H1 (cell line): ENCODE measurements around the gene MAGI2. TPM values are rescaled to one million over a fixed set of nuclear protein-coding genes. Genes with fewer than 3 reads are reported as not detected.

ENCODE experiments used
- CTCF ChIA-PET: fragments of 300-600 bp; sonication (Branson Sonifier 250); formaldehyde crosslinking; loops from one replicate; lab custom pipeline; 2021; ENCODE audit not compliant: partially characterized antibody; lab: Charles Lee
- POLR2A ChIA-PET: fragments of 300-600 bp; sonication (Branson Sonifier 250); formaldehyde crosslinking; loops from one replicate; lab custom pipeline; 2021; ENCODE audit warnings: inconsistent platforms; ENCODE audit not compliant: partially characterized antibody; lab: Charles Lee
- DNase-seq, 2 experiments: peaks; one replicate each; pipeline versions ENCODE4 v3.0.0 to v3.0.0-alpha.2; 2010 to 2022; ENCODE audit warnings: low spot score in 2 of 2, low read depth in 1 of 2, mixed read lengths in 1 of 2
- FAIRE-seq: peaks from 2 replicates; lab custom pipeline; 2011; peaks lifted over from hg19 to GRCh38; lab: Jason Lieb, UNC
- H2AFZ ChIP-seq: 2 replicates; pipeline ENCODE4 v1.8.1; 2012; ENCODE audit warnings: low read length, inconsistent platforms
- H2AK5ac ChIP-seq: 2 replicates; pipeline ENCODE4 v1.6.1; 2013; ENCODE audit warnings: low read depth, low read length
- H2BK120ac ChIP-seq: replicated peaks from 2 replicates; pipeline ENCODE3; 2013; ENCODE audit warnings: low read depth, low read length, inconsistent platforms
- H2BK12ac ChIP-seq: 2 replicates; pipeline ENCODE4 v1.6.1; 2013; ENCODE audit warnings: low read depth, low read length
- H2BK15ac ChIP-seq: 2 replicates; pipeline ENCODE4 v1.6.1; 2013; ENCODE audit warnings: low read length
- H2BK20ac ChIP-seq: 2 replicates; pipeline ENCODE4 v1.6.1; 2013; ENCODE audit warnings: low read length
- H2BK5ac ChIP-seq: 2 replicates; pipeline ENCODE4 v1.6.1; 2013; ENCODE audit warnings: low read depth, low read length
- H3K14ac ChIP-seq: 2 replicates; pipeline ENCODE4 v1.6.1; 2013; ENCODE audit warnings: inconsistent platforms; ENCODE audit not compliant: insufficient read length
- H3K18ac ChIP-seq: 2 replicates; pipeline ENCODE4 v1.6.1; 2013; ENCODE audit warnings: low read length; ENCODE audit errors: extremely low read depth
- H3K23ac ChIP-seq: 2 replicates; pipeline ENCODE4 v1.6.1; 2013; ENCODE audit warnings: inconsistent platforms; ENCODE audit not compliant: insufficient read length
- H3K23me2 ChIP-seq: 2 replicates; pipeline ENCODE4 v1.6.1; 2013; ENCODE audit warnings: low read depth, low read length
- H3K27ac ChIP-seq: 2 replicates; pipeline ENCODE4 v1.6.1; 2011; ENCODE audit warnings: low read depth, low read length, inconsistent platforms
- H3K27me3 ChIP-seq, 4 experiments: replicated peaks in 1 of 4; 1 replicate in 1 of 4; 2 replicates in 3 of 4; pipeline versions ENCODE4 v1.6.1 to v1.8.1; 2011 to 2013; ENCODE audit warnings: low read length in 3 of 4, mild to moderate bottlenecking in 3 of 4, inconsistent platforms in 2 of 4, mixed read lengths in 2 of 4, moderate library complexity in 1 of 4; ENCODE audit not compliant: control insufficient read depth in 3 of 4, insufficient read depth in 3 of 4; ENCODE audit errors: extremely low read depth in 1 of 4
- H3K36me3 ChIP-seq, 4 experiments: 2 replicates each; pipeline versions ENCODE4 v1.6.1 to v1.8.1; 2011 to 2013; ENCODE audit warnings: mild to moderate bottlenecking in 4 of 4, low read length in 3 of 4, moderate library complexity in 2 of 4, control low read depth in 1 of 4, inconsistent platforms in 1 of 4; ENCODE audit not compliant: insufficient read depth in 4 of 4, control insufficient read depth in 2 of 4
- H3K4ac ChIP-seq: replicated peaks from 2 replicates; pipeline ENCODE3; 2013; ENCODE audit warnings: low read length, low read depth, mixed read lengths, inconsistent platforms; ENCODE audit not compliant: insufficient read length
- H3K4me1 ChIP-seq, 4 experiments: replicated peaks in 1 of 4; 1 replicate in 1 of 4; 2 replicates in 3 of 4; pipeline versions ENCODE4 v1.6.1 to v1.8.1; 2011 to 2013; ENCODE audit warnings: low read length in 3 of 4, inconsistent platforms in 2 of 4, mixed read lengths in 1 of 4; ENCODE audit not compliant: insufficient read depth in 4 of 4, control insufficient read depth in 3 of 4
- H3K4me2 ChIP-seq, 2 experiments: 2 replicates each; pipeline versions ENCODE4 v1.6.1 to v1.8.1; 2011 to 2013; ENCODE audit warnings: low read depth in 2 of 2, low read length in 2 of 2, control low read depth in 1 of 2, inconsistent platforms in 1 of 2, mild to moderate bottlenecking in 1 of 2; ENCODE audit not compliant: insufficient read depth in 1 of 2
- H3K4me3 ChIP-seq, 4 experiments: fragments of 200-600, 300-600 bp in 1 of 4; sonication (generic), shearing (Covaris generic), sonication (Bioruptor Twin) in 1 of 4; 2 replicates each; pipeline versions ENCODE4 v1.5.1 to v1.8.1; 2011 to 2016; ENCODE audit warnings: low read length in 4 of 4, low read depth in 3 of 4, control low read depth in 2 of 4, inconsistent platforms in 2 of 4, mild to moderate bottlenecking in 2 of 4, mixed read lengths in 1 of 4, moderate library complexity in 1 of 4; ENCODE audit not compliant: insufficient read depth in 2 of 4; ENCODE audit errors: extremely low read depth in 1 of 4
- H3K56ac ChIP-seq: replicated peaks from 2 replicates; pipeline ENCODE3; 2013; ENCODE audit warnings: low read depth, mild to moderate bottlenecking, mixed read lengths, low read length, inconsistent platforms; ENCODE audit not compliant: insufficient read length
- H3K79me1 ChIP-seq: 2 replicates; pipeline ENCODE4 v1.6.1; 2013; ENCODE audit warnings: low read depth, low read length, control low read depth
- H3K79me2 ChIP-seq, 2 experiments: 2 replicates each; pipeline versions ENCODE4 v1.6.1 to v1.8.1; 2012 to 2013; ENCODE audit warnings: low read length in 2 of 2, mild to moderate bottlenecking in 2 of 2, inconsistent platforms in 1 of 2; ENCODE audit not compliant: insufficient read depth in 2 of 2, control insufficient read depth in 1 of 2
- H3K9ac ChIP-seq, 4 experiments: replicated peaks in 1 of 4; 1 replicate in 1 of 4; 2 replicates in 3 of 4; pipeline versions ENCODE4 v1.6.1 to v1.8.1; 2011 to 2013; ENCODE audit warnings: low read depth in 3 of 4, low read length in 3 of 4, control low read depth in 2 of 4, mild to moderate bottlenecking in 2 of 4, moderate library complexity in 2 of 4, inconsistent platforms in 1 of 4; ENCODE audit errors: extremely low read depth in 1 of 4
- H3K9me3 ChIP-seq, 2 experiments: 2 replicates each; pipeline versions ENCODE4 v1.6.1 to v1.8.1; 2012 to 2013; ENCODE audit warnings: mild to moderate bottlenecking in 2 of 2, moderate library complexity in 2 of 2, control low read depth in 1 of 2, inconsistent platforms in 1 of 2, low read depth in 1 of 2, low read length in 1 of 2, mixed read lengths in 1 of 2; ENCODE audit not compliant: insufficient read depth in 2 of 2
- H4K20me1 ChIP-seq, 2 experiments: replicated peaks in 1 of 2; 2 replicates each; pipeline versions ENCODE3 to v1.8.1; 2011 to 2013; ENCODE audit warnings: inconsistent platforms in 2 of 2, low read length in 2 of 2, mild to moderate bottlenecking in 1 of 2; ENCODE audit not compliant: insufficient read depth in 2 of 2, control insufficient read depth in 1 of 2
- H4K5ac ChIP-seq: 2 replicates; pipeline ENCODE4 v1.6.1; 2013; ENCODE audit warnings: low read length, low read depth, mixed read lengths, inconsistent platforms; ENCODE audit not compliant: insufficient read length
- H4K8ac ChIP-seq: 2 replicates; pipeline ENCODE4 v1.8.0; 2013; ENCODE audit warnings: mild to moderate bottlenecking, moderate library complexity, low read length, inconsistent platforms; ENCODE audit not compliant: insufficient read depth; ENCODE audit errors: extremely low read depth
- H4K91ac ChIP-seq: replicated peaks from 2 replicates; pipeline ENCODE3; 2013; ENCODE audit warnings: low read length, mixed read lengths, inconsistent platforms; ENCODE audit not compliant: insufficient read length
- ASH2L ChIP-seq: fragments of 200-600, 300-600 bp; sonication (generic); IDR thresholded peaks from one replicate; pipeline ENCODE4 v1.7.1; 2017; ENCODE audit warnings: low read length
- BCL11A ChIP-seq, 2 experiments: IDR thresholded peaks; one replicate each; pipeline ENCODE4 v1.6.1; 2011; ENCODE audit warnings: low read depth in 2 of 2, low read length in 2 of 2, mild to moderate bottlenecking in 2 of 2
- BRCA1 ChIP-seq: IDR thresholded peaks from 2 replicates; pipeline ENCODE4 v1.6.1; 2012; ENCODE audit warnings: low read depth, low read length, improper control_type of control experiment
- CBX5 ChIP-seq: fragments of 300-800, 300-1000 bp; sonication (generic); IDR thresholded peaks from 2 replicates; pipeline ENCODE4 v1.7.1; 2016; ENCODE audit warnings: antibody characterized with exemption, low read length, low read depth
- CBX8 ChIP-seq: fragments of 300-800, 300-1000 bp; sonication (generic); IDR thresholded peaks from 2 replicates; pipeline ENCODE4 v1.7.1; 2016; ENCODE audit warnings: low read depth, low read length, borderline replicate concordance
- E2F6 ChIP-seq: IDR thresholded peaks from 2 replicates; pipeline ENCODE4 v1.6.1; 2012; ENCODE audit warnings: inconsistent platforms
- FOSL1 ChIP-seq: IDR thresholded peaks from 2 replicates; pipeline ENCODE4 v1.6.1; 2011; ENCODE audit warnings: mild to moderate bottlenecking, low read depth, low read length, moderate library complexity; ENCODE audit not compliant: insufficient read depth
- KDM5A ChIP-seq: fragments of 200-600 bp; IDR thresholded peaks from 2 replicates; pipeline ENCODE4 v1.7.1; 2012; ENCODE audit warnings: mild to moderate bottlenecking, low read length, inconsistent platforms, mixed read lengths
- RBBP5 ChIP-seq: IDR thresholded peaks from 2 replicates; pipeline ENCODE4 v1.7.1; 2012; ENCODE audit warnings: low read depth, mild to moderate bottlenecking, inconsistent platforms, low read length, moderate library complexity, borderline replicate concordance
- SIX5 ChIP-seq: IDR thresholded peaks from 2 replicates; pipeline ENCODE4 v1.6.1; 2011; ENCODE audit warnings: mild to moderate bottlenecking, low read depth, low read length
- TAF1 ChIP-seq: IDR thresholded peaks from 2 replicates; pipeline ENCODE4 v1.6.1; 2011; ENCODE audit warnings: mild to moderate bottlenecking, low read depth, low read length
- TBP ChIP-seq: IDR thresholded peaks from 2 replicates; pipeline ENCODE4 v1.6.1; 2011; ENCODE audit warnings: low read depth, low read length, improper control_type of control experiment
- ZNF274 ChIP-seq: IDR thresholded peaks from 2 replicates; pipeline ENCODE4 v1.7.0; 2012; ENCODE audit warnings: low read length, borderline replicate concordance; ENCODE audit errors: extremely low read depth
- WGBS, 2 experiments: shearing (Covaris generic) in 1 of 2; methylation state at CpG; one replicate each; pipeline versions ENCODE4 v1.1.6 to v1.1.7; 2013 to 2015; ENCODE audit warnings: low lambda C conversion rate in 2 of 2, mixed read lengths in 2 of 2, inconsistent platforms in 1 of 2, low coverage in 1 of 2, missing lambda C conversion rate in 1 of 2; ENCODE audit not compliant: insufficient replicate concordance in 2 of 2, insufficient coverage in 1 of 2, insufficient read length in 1 of 2; ENCODE audit errors: extremely low coverage in 1 of 2, missing lambda C conversion rate in 1 of 2; 5-methylcytosine and 5-hydroxymethylcytosine counted together
- polyA plus RNA-seq, 7 experiments: library from polyadenylated mRNA; depleted of rRNA in 3 of 7; stranded (reverse) in 5 of 7; unstranded in 2 of 7; fragments of >200 nt in 5 of 7; fragments of 200-250 nt in 2 of 7; gene quantifications; 1 replicate in 5 of 7; 2 replicates in 1 of 7; 4 replicates in 1 of 7; pipeline versions ENCODE4 v1.2.1 to v1.2.3, GENCODE V29; 2011 to 2013; ENCODE audit warnings: missing spikeins in 2 of 7, mixed read lengths in 2 of 7
- total RNA-seq: library from RNA; stranded (reverse); fragmentation: NEBNext Ultra II Directional; extraction: Animal tissue kit (Norgen Biotek cat#: 25700); gene quantifications from 2 replicates; pipeline ENCODE4 v1.2.1, GENCODE V29; 2021

Gene MAGI2
- total and polyA plus RNA-seq, 2 of the 8 experiments (the other 6 are each of a cell fraction or from before 2014, with no cell fraction given), result 6.0 to 27.3 TPM

DNA sequence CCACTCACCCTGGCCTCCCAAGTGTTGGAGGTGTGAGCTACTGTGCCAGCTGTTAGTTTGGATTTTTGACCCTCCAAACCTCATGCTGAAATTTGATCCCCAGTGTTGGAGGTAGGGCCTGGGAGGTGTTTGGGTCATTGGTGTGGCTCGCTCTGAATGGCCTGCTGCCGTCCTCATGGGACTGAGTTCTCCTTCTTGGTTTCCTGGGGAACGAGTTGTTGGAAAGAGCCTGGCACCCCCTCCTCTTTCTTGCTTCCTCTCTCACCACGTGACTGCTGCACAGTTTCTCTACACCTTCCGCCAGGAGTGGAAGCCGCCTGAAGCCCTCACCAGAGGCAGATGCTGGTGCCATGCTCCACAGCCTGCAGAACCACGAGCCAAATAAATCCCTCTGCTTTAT lies 1401.4 kb downstream of the MAGI2 start:
- Histone ChIP-seq H2BK5ac (peak overlapping the region; percentile 21; the same call in 1 of the 2 replicates), H4K20me1 (no peaks in the 10 kb centered on the region), H3K79me2 (no peaks in the 10 kb centered on the region), H3K56ac (no peak overlapping the region), H2BK15ac (0 out of 2 replicates have a peak overlapping the region, but pooled peaks have one; percentile 9), H3K4me2 (peak overlapping the region; percentile 6 to 51; a peak in 2 of 4 replicates), H3K14ac (no peak overlapping the region), H3K23me2 (no peaks in the 10 kb centered on the region), H2AFZ (no peak overlapping the region), H2BK12ac (no peak overlapping the region), H3K4me3 (no peak overlapping the region; a peak in 1 of 8 replicates), H3K23ac (no peak overlapping the region), H3K27ac (no peak overlapping the region), H3K27me3 (no peaks in the 10 kb centered on the region), H3K9ac (no peak overlapping the region), H4K8ac (no peak overlapping the region), H3K9me3 (no peaks in the 10 kb centered on the region), H3K4me1 (peaks cover 0 to 4% (median 2%) of the 10 kb centered on the region in 4 experiments; a peak in 5 of 7 replicates), H4K5ac (peak overlapping the region; percentile 41), H2BK20ac (no peak overlapping the region), H3K36me3 (no peaks in the 10 kb centered on the region), H3K18ac (no peak overlapping the region; the same call in 1 of the 2 replicates), H3K79me1 (no peaks in the 10 kb centered on the region), H2AK5ac (no peak overlapping the region), H3K4ac (no peak overlapping the region), H4K91ac (no peak overlapping the region), H2BK120ac (no peak overlapping the region)
- POLR2A ChIA-PET, result interaction anchor here (0.6 to 1.1 kb wide), 4 partner anchors 16 to 633 kb away, joined by 3 to 4 read pairs (median 3); no protein-coding TSS in a partner anchor
- peak; percentile 46 to 65 for DNase-seq
- CTCF ChIA-PET, result interaction anchor here (0.7 to 5.8 kb wide), 5 partner anchors 11 to 83 kb away, joined by 3 to 41 read pairs (median 3); no protein-coding TSS in a partner anchor
- FAIRE-seq, result peak; percentile 96
- WGBS, 2 experiments, result 24% methylated on average over 7 of the region's 7 CpGs; no CpG with 5 or more reads in 1 of the 2 experiments
- TF ChIP-seq TAF1 (peak; percentile 34; the same call in 1 of the 2 replicates), E2F6 (peak; percentile 71), RBBP5 (peak; percentile 50; the same call in 1 of the 2 replicates), SIX5 (peak; percentile 38), TBP (peak; percentile 51; the same call in 1 of the 2 replicates), ASH2L (peak; percentile 37), CBX5 (no peak), BCL11A (IDR thresholded peaks at IDR 0.05; ENCODE audit: low read depth in 2 of 2, low read length in 2 of 2) (no peak), BRCA1 (no peak), KDM5A (no peak), CBX8 (no peak), ZNF274 (no peak), FOSL1 (no peak)
